CD4-positive, alpha-beta T cell (primary cell): Measurements from ENCODE around the gene GCDH. TPM values are rescaled to one million over a fixed set of nuclear protein-coding genes. Genes with fewer than 3 reads are reported as not detected.
"Not testable (repeated sequence)": the region's sequence is repeated elsewhere in the genome, so short reads cannot be mapped to it uniquely, and the experiment has no call there.

ENCODE experiments used
- ATAC-seq: fragments of 200-7000 bp; cut with Tn5 transposase; one replicate; pipeline ENCODE4 v1.10.0; 2022; ENCODE audit warnings: mild to moderate bottlenecking; ENCODE audit not compliant: poor library complexity
- CTCF ChIA-PET: fragments of 350-600 bp; sonication (Branson Sonifier 250); formaldehyde crosslinking; loops from one replicate; lab custom pipeline; 2021; ENCODE audit warnings: antibody characterized with exemption, inconsistent platforms; lab: Charles Lee
- POLR2A ChIA-PET: fragments of 350-600 bp; sonication (Branson Sonifier 250); formaldehyde crosslinking; loops from one replicate; lab custom pipeline; 2021; ENCODE audit warnings: antibody characterized with exemption, inconsistent platforms; lab: Charles Lee
- DNase-seq, 14 experiments: peaks; one replicate each; pipeline ENCODE4 v3.0.0-alpha.2; 2013 to 2020; ENCODE audit warnings: mixed read lengths in 2 of 14
- H3K27ac ChIP-seq, 2 donors: one replicate each; pipeline versions ENCODE4 v1.5.1 to v1.7.0; 2013; ENCODE audit warnings: low read length in 2 of 2, low read depth in 1 of 2, mild to moderate bottlenecking in 1 of 2
- H3K27me3 ChIP-seq, 2 experiments: 1 replicate in 1 of 2; 2 replicates in 1 of 2; pipeline versions ENCODE4 v1.6.1 to v1.7.0; 2013; ENCODE audit warnings: low read length in 2 of 2, control low read depth in 1 of 2, mild to moderate bottlenecking in 1 of 2, moderate library complexity in 1 of 2; ENCODE audit not compliant: insufficient read depth in 2 of 2, control insufficient read depth in 1 of 2
- H3K36me3 ChIP-seq: one replicate; pipeline ENCODE4 v1.6.1; 2013; ENCODE audit warnings: low read length, control low read depth; ENCODE audit not compliant: insufficient read depth
- H3K4me1 ChIP-seq: one replicate; pipeline ENCODE4 v1.6.1; 2013; ENCODE audit warnings: low read length, control low read depth; ENCODE audit not compliant: insufficient read depth
- H3K4me3 ChIP-seq: one replicate; pipeline ENCODE4 v1.5.1; 2013; ENCODE audit warnings: mild to moderate bottlenecking, low read length, moderate library complexity
- H3K9me3 ChIP-seq, 2 experiments: 1 replicate in 1 of 2; 2 replicates in 1 of 2; pipeline versions ENCODE4 v1.6.1 to v1.7.0; 2013; ENCODE audit warnings: low read length in 2 of 2, mild to moderate bottlenecking in 2 of 2, control low read depth in 1 of 2, moderate library complexity in 1 of 2; ENCODE audit not compliant: control insufficient read depth in 1 of 2, insufficient read depth in 1 of 2
- H3K27ac Mint-ChIP-seq: one replicate; pipeline ENCODE4 v1.8.0; 2020; ENCODE audit warnings: mixed read lengths
- H3K27me3 Mint-ChIP-seq: one replicate; pipeline ENCODE4 v1.8.0; 2021; ENCODE audit warnings: mixed read lengths
- H3K36me3 Mint-ChIP-seq: one replicate; pipeline ENCODE4 v1.8.0; 2021; ENCODE audit warnings: low read depth, mixed read lengths
- H3K4me1 Mint-ChIP-seq: one replicate; pipeline ENCODE4 v1.8.0; 2021; ENCODE audit warnings: low read depth, mixed read lengths
- H3K4me3 Mint-ChIP-seq: one replicate; pipeline ENCODE4 v1.8.0; 2020; ENCODE audit warnings: mild to moderate bottlenecking, mixed read lengths
- H3K9me3 Mint-ChIP-seq: one replicate; pipeline ENCODE4 v1.8.0; 2020; ENCODE audit warnings: mixed read lengths
- CTCF ChIP-seq: fragments of 200-600 bp; IDR thresholded peaks from one replicate; pipeline ENCODE4 v1.8.0; 2022; ENCODE audit warnings: antibody characterized with exemption, mild to moderate bottlenecking
- intact Hi-C, 2 experiments: fragments of 100-400 bp; cut with DNase I in 1 of 2; cut with micrococcal nuclease in 1 of 2; formaldehyde crosslinking; loops; one replicate each; pipeline versions ENCODE4 v1.15.1 to v1.9.0; 2023 to 2025; cut with DNase I, micrococcal nuclease
- total RNA-seq, 174 experiments: library from RNA in 2 of 174; stranded (reverse) in 2 of 174; gene quantifications; one replicate each; pipeline ENCODE4 v1.2.3 and lab custom pipeline; 2021 to 2026

Gene GCDH
- total RNA-seq, 2 experiments from 2014 or later, result 39.2 to 42.1 TPM

GRCh38 chr19:12886651-12886968, 4.3 kb upstream of the GCDH start:
- peak overlapping the region; percentile 66 for H3K4me3 Mint-ChIP-seq
- ChIA-PET POLR2A (interaction anchor here (1.3 to 2.2 kb wide), 2 partner anchors 51 to 79 kb away, joined by 3 to 17 read pairs; partner anchors contain the start of gene CALR), CTCF (no interaction called here)
- H3K27ac Mint-ChIP-seq, result no peak overlapping the region
- no peaks in the 10 kb centered on the region for H3K27me3 ChIP-seq
- H3K27me3 Mint-ChIP-seq, result no peaks in the 10 kb centered on the region
- H3K36me3 ChIP-seq, result no peaks in the 10 kb centered on the region
- H3K9me3 Mint-ChIP-seq, result no peaks in the 10 kb centered on the region
- ATAC-seq (no peak), DNase-seq (no peak)
- no peak overlapping the region for H3K4me3 ChIP-seq
- intact Hi-C loops, result no loop called here
- no peak overlapping the region for H3K27ac ChIP-seq
- no peak for TF ChIP-seq CTCF
- peaks cover 10% of the 10 kb centered on the region for H3K36me3 Mint-ChIP-seq
- H3K9me3 ChIP-seq, result peaks cover 10 to 23% of the 10 kb centered on the region in 2 experiments
- H3K4me1 ChIP-seq, result peaks cover 46% of the 10 kb centered on the region
- peaks cover 34% of the 10 kb centered on the region for H3K4me1 Mint-ChIP-seq

DNA sequence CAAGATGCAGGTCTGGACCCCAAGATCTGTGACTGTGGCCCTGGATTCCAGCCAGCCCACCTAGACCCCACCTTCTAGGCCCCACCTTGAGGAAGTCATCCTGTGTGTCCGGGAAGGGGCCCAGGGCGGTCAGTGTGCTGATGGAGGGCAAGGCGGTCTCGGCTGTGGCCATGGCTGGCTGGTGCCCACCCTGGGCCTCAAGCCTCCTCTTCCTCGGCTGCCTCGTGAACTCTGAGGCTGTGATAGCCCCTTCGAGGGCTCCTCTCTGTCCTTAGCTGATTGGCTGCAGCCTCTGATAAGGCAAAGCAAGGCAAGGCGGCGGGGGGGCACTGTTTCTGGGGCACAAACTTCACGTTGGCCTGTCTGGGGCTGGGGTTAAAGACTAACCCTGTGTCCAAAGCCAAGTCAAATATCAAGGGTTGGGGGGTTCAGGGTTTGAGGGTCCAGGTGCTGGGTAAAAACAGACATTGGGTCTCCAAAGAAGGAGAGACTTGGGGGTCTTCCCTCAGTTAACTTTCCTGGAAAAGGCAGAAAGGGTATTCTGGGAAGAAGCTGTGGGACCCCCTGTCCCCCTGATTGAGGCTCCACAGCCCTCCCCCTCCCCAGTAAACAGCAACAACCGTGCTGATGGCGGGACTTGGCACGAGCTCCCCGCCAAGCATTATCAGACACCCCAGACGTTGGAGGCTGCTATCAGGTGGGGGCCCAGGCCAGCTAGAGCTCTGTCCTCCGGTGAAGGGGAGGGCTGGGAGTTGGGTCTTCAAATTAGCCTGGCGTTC, 3.8 kb upstream of the GCDH start, which contains the start of gene KLF1:
Gene KLF1, minus strand, starts transcription at position 233 of the 779 bp plus-strand sequence. Its CDS starts 61 bp downstream, at position 172.
- H3K36me3 Mint-ChIP-seq, result peaks cover 12% of the 10 kb centered on the region

DNA sequence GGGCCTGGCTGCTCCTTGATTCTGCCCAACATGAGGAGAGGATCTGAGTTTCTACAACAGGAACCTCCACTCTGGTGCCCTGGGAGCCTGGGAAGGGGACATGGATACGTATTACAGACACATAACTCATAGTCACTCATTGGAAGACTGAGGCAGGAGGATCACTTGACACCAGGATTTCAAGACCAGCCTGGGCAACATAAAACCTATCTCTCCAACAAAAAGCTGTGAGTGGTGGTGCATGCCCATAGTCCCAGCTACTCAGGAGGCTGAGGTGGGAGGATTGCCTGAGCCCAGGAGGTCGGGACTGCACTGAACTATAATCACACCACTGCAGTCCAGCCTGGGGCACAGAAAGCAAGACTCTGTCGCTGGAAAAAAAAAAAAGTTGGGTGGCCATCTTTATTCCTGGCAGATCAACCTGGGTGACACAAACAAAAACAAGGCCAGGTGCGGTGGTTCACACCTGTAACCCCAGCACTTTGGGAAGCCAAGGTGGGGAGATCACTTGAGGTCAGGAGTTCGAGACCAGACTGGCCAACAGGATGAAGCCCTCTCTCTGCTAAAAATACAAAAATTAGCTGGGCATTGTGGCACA, 2.9 kb upstream of the GCDH start:
- no peak overlapping the region for H3K27ac Mint-ChIP-seq
- no peaks in the 10 kb centered on the region for H3K9me3 Mint-ChIP-seq
- CTCF ChIA-PET, result no interaction called here
- Histone ChIP-seq H3K9me3 (peaks cover 10 to 16% of the 10 kb centered on the region in 2 experiments), H3K36me3 (peaks cover 2% of the 10 kb centered on the region), H3K4me3 (no peak overlapping the region), H3K4me1 (peaks cover 45% of the 10 kb centered on the region), H3K27ac (no peak overlapping the region), H3K27me3 (no peaks in the 10 kb centered on the region)
- DNase-seq (no peak), ATAC-seq (no peak)
- no peaks in the 10 kb centered on the region for H3K27me3 Mint-ChIP-seq
- POLR2A ChIA-PET, result interaction anchor here (0.9 kb wide), 1 partner anchor 51 kb away, joined by 3 read pairs; the partner anchor contains the start of gene CALR
- H3K4me1 Mint-ChIP-seq, result peaks cover 37% of the 10 kb centered on the region
- intact Hi-C loops, result no loop called here
- TF ChIP-seq CTCF, result no peak
- peaks cover 13% of the 10 kb centered on the region for H3K36me3 Mint-ChIP-seq
- no peak overlapping the region for H3K4me3 Mint-ChIP-seq

More for the DNA sequence above, 3.8 kb upstream of the GCDH start, which contains the start of gene KLF1:
- Histone ChIP-seq H3K27ac (no peak within 1 kb of the TSS), H3K27me3 (no peaks in the 10 kb centered on the region), H3K4me1 (peaks cover 47% of the 10 kb centered on the region), H3K9me3 (peaks cover 10 to 18% of the 10 kb centered on the region in 2 experiments), H3K4me3 (peak within 1 kb of the TSS; percentile 65), H3K36me3 (no peaks in the 10 kb centered on the region)
- Mint-ChIP-seq H3K9me3 (no peaks in the 10 kb centered on the region), H3K27me3 (no peaks in the 10 kb centered on the region), H3K4me3 (peak within 1 kb of the TSS; percentile 66), H3K4me1 (peaks cover 39% of the 10 kb centered on the region), H3K27ac (no peak within 1 kb of the TSS)
- DNase-seq (no peak), ATAC-seq (no peak)
- ChIA-PET CTCF (no interaction called here), POLR2A (interaction anchor here (1.3 kb wide), 1 partner anchor 51 kb away, joined by 3 read pairs; the partner anchor contains the start of gene CALR)
- no peak for TF ChIP-seq CTCF
- intact Hi-C loops, result no loop called here

DNA sequence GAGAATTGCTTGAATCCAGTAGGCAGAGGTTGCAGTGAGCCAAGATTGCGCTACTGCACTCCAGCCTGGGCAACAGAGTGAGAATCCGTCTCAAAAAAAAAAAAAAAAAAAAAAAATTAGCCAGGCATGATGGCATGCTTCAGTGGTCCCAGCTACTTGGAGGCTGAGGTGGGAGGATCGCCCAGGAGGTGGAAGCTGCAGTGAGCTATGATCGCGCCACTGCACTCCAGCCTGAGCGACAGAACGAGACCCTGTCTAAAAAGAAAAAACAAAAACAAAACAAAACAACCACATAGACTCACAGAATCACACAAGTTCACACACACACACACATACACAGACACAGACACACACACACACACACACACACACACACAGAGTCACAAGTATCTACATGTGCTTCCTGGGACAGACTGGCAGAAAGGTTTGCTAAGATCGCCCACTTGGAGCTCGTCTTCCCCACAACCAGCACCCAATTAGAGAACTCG, 617 bp upstream of the GCDH start:
- H3K9me3 ChIP-seq, H3K9me3 Mint-ChIP-seq, DNase-seq, H3K27me3 Mint-ChIP-seq, H3K27me3 ChIP-seq, ATAC-seq: not testable (repeated sequence)
- H3K27ac Mint-ChIP-seq, result peak overlapping the region; percentile 90
- H3K36me3 ChIP-seq, result peaks cover 21% of the 10 kb centered on the region
- H3K27ac ChIP-seq, result peak overlapping the region; percentile 55 to 67
- intact Hi-C loops, result loop anchor here (1.0 to 2.0 kb wide), 3 partner anchors 24 to 66 kb away; partner anchors contain the start of genes CALR (in 2 of the 2) and GADD45GIP1 (in 1 of the 2)
- peaks cover 35% of the 10 kb centered on the region for H3K36me3 Mint-ChIP-seq
- POLR2A ChIA-PET, result interaction anchor here (0.7 to 2.6 kb wide), 31 partner anchors 9 to 1632 kb away, joined by 3 to 47 read pairs (median 4); partner anchors contain the start of genes CALR, DNASE2, FARSA and GADD45GIP1
- H3K4me1 ChIP-seq, result peaks cover 32% of the 10 kb centered on the region
- CTCF ChIA-PET, result interaction anchor here (0.8 to 2.6 kb wide), 8 partner anchors 10 to 171 kb away, joined by 3 to 17 read pairs (median 4); partner anchors contain the start of genes DNASE2, RNASEH2A and SYCE2
- H3K4me1 Mint-ChIP-seq, result peaks cover 31% of the 10 kb centered on the region
- H3K4me3 ChIP-seq, result peak overlapping the region; percentile 89
- peak overlapping the region; percentile 96 for H3K4me3 Mint-ChIP-seq
